HepG2 (cell line): Measurements from ENCODE around the gene LRPPRC. TPM values are rescaled to one million over a fixed set of nuclear protein-coding genes. Genes with fewer than 3 reads are reported as not detected.

Experiments
- ATAC-seq: fragments of 200-7000 bp; cut with Tn5 transposase; 3 replicates; pipeline ENCODE4 v1.9.1; 2020; ENCODE audit warnings: mild to moderate bottlenecking, moderate library complexity
- BruUV-seq: library from RNA; stranded (reverse); fragments of 400-500 nt; replicated peaks from 2 replicates; lab custom pipeline; 2021; lab: Mats Ljungman, UMichigan
- CTCF ChIA-PET: fragments of 300-600 bp; formaldehyde crosslinking; extraction: SDS; loops from one replicate; lab custom pipeline; 2021; ENCODE audit warnings: low total read pairs, inconsistent platforms, low intra/inter-chr PET ratio; lab: Yijun Ruan, JAX
- POLR2A ChIA-PET: fragments of 350-600 bp; sonication (Branson Sonifier 250); formaldehyde crosslinking; loops from one replicate; lab custom pipeline; 2020; ENCODE audit warnings: antibody characterized with exemption, inconsistent platforms; lab: Yijun Ruan, JAX
- DNase-seq: peaks from one replicate; pipeline ENCODE4 v3.0.0-alpha.2; 2015; ENCODE audit warnings: low spot score
- FAIRE-seq: peaks from 3 replicates; lab custom pipeline; 2011; peaks lifted over from hg19 to GRCh38; lab: Jason Lieb, UNC
- H2AFZ ChIP-seq: one replicate; pipeline ENCODE4 v1.6.1; 2011; ENCODE audit warnings: low read length, inconsistent platforms
- H3K27ac ChIP-seq: fragments of 300-600 bp; 3 replicates; pipeline ENCODE4 v1.8.0; 2011; ENCODE audit warnings: mixed run types, mild to moderate bottlenecking, mixed read lengths, low read length, inconsistent platforms; ENCODE audit not compliant: insufficient read depth; ENCODE audit errors: extremely low read length
- H3K27me3 ChIP-seq, 2 experiments: fragments of 200-600 bp in 1 of 2; 2 replicates in 1 of 2; 3 replicates in 1 of 2; pipeline versions ENCODE4 v1.6.0 to v1.8.0; 2011; ENCODE audit warnings: low read length in 2 of 2, mild to moderate bottlenecking in 2 of 2, moderate library complexity in 2 of 2, inconsistent platforms in 1 of 2; ENCODE audit not compliant: insufficient read depth in 2 of 2, control insufficient read depth in 1 of 2
- H3K36me3 ChIP-seq, 2 experiments: fragments of 200-600 bp in 1 of 2; replicated peaks in 1 of 2; 2 replicates in 1 of 2; 3 replicates in 1 of 2; pipeline versions ENCODE4 v1.5.1 to v1.8.0; 2011; ENCODE audit warnings: low read length in 2 of 2, inconsistent platforms in 1 of 2; ENCODE audit not compliant: insufficient read depth in 2 of 2, control insufficient read depth in 1 of 2
- H3K4me1 ChIP-seq: 2 replicates; pipeline ENCODE4 v1.5.1; 2012; ENCODE audit warnings: low read length, inconsistent platforms; ENCODE audit not compliant: insufficient read depth
- H3K4me2 ChIP-seq: 2 replicates; pipeline ENCODE4 v1.6.0; 2011; ENCODE audit warnings: low read depth, low read length, inconsistent platforms
- H3K4me3 ChIP-seq, 3 experiments: fragments of 200-600 bp in 1 of 3; sonication (generic), shearing (Covaris generic) in 1 of 3; replicated peaks in 1 of 3; 2 replicates each; pipeline ENCODE4 v1.5.1; 2011 to 2016; ENCODE audit warnings: low read length in 3 of 3, inconsistent platforms in 2 of 3, low read depth in 2 of 3, mild to moderate bottlenecking in 2 of 3, control low read depth in 1 of 3, mixed read lengths in 1 of 3; ENCODE audit not compliant: insufficient read depth in 1 of 3
- H3K79me2 ChIP-seq: one replicate; pipeline ENCODE4 v1.6.1; 2011; ENCODE audit warnings: low read length, inconsistent platforms; ENCODE audit not compliant: insufficient read depth
- H3K9ac ChIP-seq: 2 replicates; pipeline ENCODE4 v1.6.0; 2011; ENCODE audit warnings: mild to moderate bottlenecking, low read depth, low read length, inconsistent platforms; ENCODE audit not compliant: insufficient read depth
- H3K9me3 ChIP-seq: 2 replicates; pipeline ENCODE4 v1.5.1; 2012; ENCODE audit warnings: mild to moderate bottlenecking, low read length
- H4K20me1 ChIP-seq: 2 replicates; pipeline ENCODE4 v1.6.0; 2011; ENCODE audit warnings: inconsistent platforms, mild to moderate bottlenecking, low read length, moderate library complexity; ENCODE audit not compliant: insufficient read depth
- ATF5 ChIP-seq: sonication (generic); formaldehyde crosslinking; IDR thresholded peaks from 2 replicates; pipeline ENCODE4 v1.4.0; 2020; ENCODE audit warnings: mild to moderate bottlenecking, low read depth, missing genetic modification reagents
- CSRNP1 ChIP-seq: sonication (generic); formaldehyde crosslinking; IDR thresholded peaks from 2 replicates; pipeline ENCODE4 v1.8.1; 2023; ENCODE audit warnings: mild to moderate bottlenecking, missing genetic modification reagents
- EP300 ChIP-seq, 3 experiments: sonication (generic) in 1 of 3; formaldehyde crosslinking in 1 of 3; IDR thresholded peaks; 2 replicates each; pipeline versions ENCODE4 v1.5.1 to v1.6.1; 2011 to 2020; ENCODE audit warnings: low read depth in 2 of 3, low read length in 2 of 3, borderline replicate concordance in 1 of 3, improper control_type of control experiment in 1 of 3, mild to moderate bottlenecking in 1 of 3, missing genetic modification reagents in 1 of 3, moderate library complexity in 1 of 3
- HCFC1 ChIP-seq: fragments of 150-350 bp; IDR thresholded peaks from 2 replicates; pipeline ENCODE4 v1.6.1; 2014; ENCODE audit warnings: low read depth, low read length
- HMG20B ChIP-seq: conservative IDR thresholded peaks from 2 replicates; pipeline ENCODE4 v1.6.1; 2016; ENCODE audit warnings: missing genetic modification reagents, missing compliant biosample characterization
- MBD4 ChIP-seq: IDR thresholded peaks from 2 replicates; pipeline ENCODE4 v1.6.1; 2012; ENCODE audit warnings: low read length, inconsistent platforms, borderline replicate concordance
- NCOA1 ChIP-seq: sonication (generic); formaldehyde crosslinking; IDR thresholded peaks from 2 replicates; pipeline ENCODE4 v1.9.0; 2021; ENCODE audit warnings: missing genetic modification reagents
- PATZ1 ChIP-seq: sonication (generic); formaldehyde crosslinking; IDR thresholded peaks from 2 replicates; pipeline ENCODE4 v1.4.0; 2020; ENCODE audit warnings: missing genetic modification reagents
- TSC22D2 ChIP-seq: sonication (generic); formaldehyde crosslinking; IDR thresholded peaks from 2 replicates; pipeline ENCODE4 v1.5.1; 2020; ENCODE audit warnings: missing genetic modification reagents, mild to moderate bottlenecking, borderline replicate concordance
- ZBTB25 ChIP-seq: IDR thresholded peaks from 2 replicates; pipeline ENCODE4 v1.6.1; 2018; ENCODE audit warnings: missing genetic modification reagents
- ZEB1 ChIP-seq: IDR thresholded peaks from 2 replicates; pipeline ENCODE4 v1.6.1; 2012; ENCODE audit warnings: mild to moderate bottlenecking, low read depth, inconsistent platforms; ENCODE audit not compliant: insufficient replicate concordance
- ZNF124 ChIP-seq: sonication (generic); formaldehyde crosslinking; IDR thresholded peaks from 2 replicates; pipeline ENCODE4 v1.4.0; 2020; ENCODE audit warnings: missing genetic modification reagents
- ZNF224 ChIP-seq: sonication (generic); formaldehyde crosslinking; IDR thresholded peaks from 2 replicates; pipeline ENCODE4 v1.5.0; 2020; ENCODE audit warnings: mild to moderate bottlenecking, missing genetic modification reagents
- ZNF432 ChIP-seq: sonication (generic); formaldehyde crosslinking; IDR thresholded peaks from 2 replicates; pipeline ENCODE4 v1.5.0; 2020; ENCODE audit warnings: missing genetic modification reagents, mild to moderate bottlenecking, borderline replicate concordance
- ZNF674 ChIP-seq: sonication (generic); formaldehyde crosslinking; IDR thresholded peaks from 2 replicates; pipeline ENCODE4 v1.5.0; 2020; ENCODE audit warnings: low read depth, mild to moderate bottlenecking, missing genetic modification reagents
- ZNF782 ChIP-seq: sonication (generic); formaldehyde crosslinking; IDR thresholded peaks from 2 replicates; pipeline ENCODE4 v1.4.0; 2020; ENCODE audit warnings: missing genetic modification reagents, mild to moderate bottlenecking, borderline replicate concordance
- WGBS: methylation state at CpG from one replicate; pipeline ENCODE4 v1.1.6; 2017; ENCODE audit warnings: low lambda C conversion rate; 5-methylcytosine and 5-hydroxymethylcytosine counted together
- in situ Hi-C: cut with HindIII; loops from 2 replicates; pipeline ENCODE4 v1.10.0; 2017; ENCODE audit warnings: low pct_unique_long_range_greater_than_20kb; ENCODE audit not compliant: extremely low pct_ligation_motif_present
- intact Hi-C: fragments of 100-400 bp; cut with micrococcal nuclease; formaldehyde crosslinking; loops from one replicate; pipeline ENCODE4 v1.10.0; 2022; ENCODE audit not compliant: unreplicated experiment
- polyA plus RNA-seq, 8 experiments: library from polyadenylated mRNA; depleted of rRNA in 3 of 8; stranded (reverse) in 7 of 8; unstranded in 1 of 8; fragments of >200 nt; fragmentation: Illumina TruSeq in 4 of 8; extraction: Trizol in 4 of 8; gene quantifications; 2 replicates each; pipeline versions ENCODE4 v1.2.1 to v1.2.3, GENCODE V29; 2011 to 2016; ENCODE audit warnings: low read depth in 4 of 8, missing spikeins in 1 of 8, mixed read lengths in 1 of 8; ENCODE audit not compliant: insufficient read depth in 1 of 8
- total RNA-seq, 5 experiments: library from RNA; depleted of rRNA; stranded (reverse); fragments of >200 nt; fragmentation: Illumina TruSeq; extraction: Trizol; gene quantifications; 2 replicates each; pipeline ENCODE4 v1.2.3, GENCODE V29; 2016; ENCODE audit warnings: low read depth in 1 of 5

Gene LRPPRC
- total and polyA plus RNA-seq, 2 of the 13 experiments (the other 11 are each of a cell fraction or from before 2014, with no cell fraction given) = 117 to 167 TPM

- TF ChIP-seq ZNF224 (CRISPR knock-in tag) (no peak), ZNF432 (no peak), PATZ1 (CRISPR knock-in tag) (no peak), ZEB1 (no peak)
Observed at GRCh38 chr2:43879261-43879660, 116.5 kb downstream of the LRPPRC start (continued).

GRCh38 chr2:43877782-43878464 is 117.9 kb downstream of the LRPPRC start:
- Histone ChIP-seq H3K4me1 (peaks cover 25% of the 10 kb centered on the region), H3K27ac (no peak overlapping the region), H3K27me3 (no peaks in the 10 kb centered on the region), H3K79me2 (no peaks in the 10 kb centered on the region), H4K20me1 (no peaks in the 10 kb centered on the region), H3K36me3 (peaks cover 0 to 6% of the 10 kb centered on the region in 2 experiments; a peak in 2 of 5 replicates), H2AFZ (no peak overlapping the region), H3K4me2 (no peak overlapping the region), H3K9me3 (no peaks in the 10 kb centered on the region), H3K4me3 (no peak overlapping the region), H3K9ac (no peak overlapping the region)
- FAIRE-seq = peak; percentile 91
- DNase-seq = peak; percentile 59
- ATAC-seq = peak; percentile 64
- ChIA-PET POLR2A (no interaction called here), CTCF (interaction anchor here (0.8 kb wide), 1 partner anchor 20 kb away, joined by 4 read pairs; no protein-coding TSS in a partner anchor)
- 48% methylated on average over 16 of the region's 16 CpGs for WGBS
- BruUV-seq = no TSS peak
- intact Hi-C loops (loop anchor here (5.0 kb wide), 1 partner anchor 59 kb away; no protein-coding TSS in a partner anchor), in situ Hi-C loops (no loop called here)
- TF ChIP-seq HMG20B (CRISPR knock-in tag) (no peak), TSC22D2 (CRISPR knock-in tag) (peak; percentile 59; the same call in 1 of the 2 replicates), ZNF674 (CRISPR knock-in tag) (no peak), ATF5 (no peak), ZBTB25 (CRISPR knock-in tag) (no peak), EP300 (IDR thresholded peaks at IDR 0.05; ENCODE audit: low read depth in 2 of 2, low read length in 2 of 2) (no peak), EP300 (CRISPR knock-in tag; IDR thresholded peaks at IDR 0.05; ENCODE audit: borderline replicate concordance) (no peak), HCFC1 (no peak), CSRNP1 (CRISPR knock-in tag) (no peak), MBD4 (no peak), ZNF124 (CRISPR knock-in tag) (no peak; the same call in 1 of the 2 replicates), ZNF782 (CRISPR knock-in tag) (no peak), NCOA1 (CRISPR knock-in tag) (no peak)
